GM21723 (cell line): Measurements from ENCODE around the gene SDHAF2.
"Not testable (repeated sequence)": the region's sequence is repeated elsewhere in the genome, so short reads cannot be mapped to it uniquely, and the experiment has no call there.

ENCODE experiments used
- ATAC-seq: cut with Tn5 transposase; IDR thresholded peaks from one replicate; pipeline ENCODE4 v1.9.1; 2021; ENCODE audit warnings: mild to moderate bottlenecking, moderate library complexity; ENCODE audit not compliant: unreplicated experiment

Gene SDHAF2

GRCh38 chr11:61475433-61475832, 45.5 kb downstream of the SDHAF2 start:
- ATAC-seq, result no peak

GRCh38 chr11:61476371-61476770, 46.4 kb downstream of the SDHAF2 start:
- ATAC-seq, result no peak

GRCh38 chr11:61477126-61477525, 47.2 kb downstream of the SDHAF2 start:
- no peak for ATAC-seq

- ATAC-seq, result no peak
Measured at GRCh38 chr11:61477727-61478148, 47.8 kb downstream of the SDHAF2 start.

- not testable (repeated sequence) for ATAC-seq
Measured at GRCh38 chr11:61479360-61480058, 49.6 kb downstream of the SDHAF2 start.

- no peak for ATAC-seq
Measured at GRCh38 chr11:61480261-61480993, 50.5 kb downstream of the SDHAF2 start.

- ATAC-seq, result no peak
Measured at GRCh38 chr11:61480994-61481335, 51.0 kb downstream of the SDHAF2 start.

GRCh38 chr11:61481806-61482205, 51.9 kb downstream of the SDHAF2 start:
- ATAC-seq, result no peak

GRCh38 chr11:61482513-61482912, 52.6 kb downstream of the SDHAF2 start:
- no peak for ATAC-seq

- no peak for ATAC-seq
Measured at GRCh38 chr11:61484541-61484940, 54.6 kb downstream of the SDHAF2 start.

GRCh38 chr11:61485080-61485479, 55.2 kb downstream of the SDHAF2 start:
- no peak for ATAC-seq

- no peak for ATAC-seq
Measured at GRCh38 chr11:61486011-61486620, 56.2 kb downstream of the SDHAF2 start.

- ATAC-seq, result no peak
Measured at GRCh38 chr11:61486779-61487178, 56.9 kb downstream of the SDHAF2 start.

GRCh38 chr11:61487342-61488025, 57.6 kb downstream of the SDHAF2 start:
- no peak for ATAC-seq

- ATAC-seq, result no peak
Measured at GRCh38 chr11:61488651-61489291, 58.8 kb downstream of the SDHAF2 start.

- ATAC-seq, result no peak
Measured at GRCh38 chr11:61489833-61490721, 60.2 kb downstream of the SDHAF2 start.

- ATAC-seq, result no peak
Measured at GRCh38 chr11:61491736-61492395, 61.9 kb downstream of the SDHAF2 start.

- ATAC-seq, result no peak
Measured at GRCh38 chr11:61494381-61494961, 64.5 kb downstream of the SDHAF2 start.
